Kidney (tissue), 14 donors: ENCODE data around the gene MLST8. TPM values are rescaled to one million over a fixed set of nuclear protein-coding genes. Genes with fewer than 3 reads are reported as not detected.

Source experiments
- DNase-seq, 5 donors: peaks; one replicate each; pipeline ENCODE4 v3.0.0-alpha.2; 2013 to 2020
- FAIRE-seq: peaks from 2 replicates; lab custom pipeline; 2012; peaks lifted over from hg19 to GRCh38; lab: Jason Lieb, UNC
- H3K27ac ChIP-seq, 2 donors: one replicate each; pipeline ENCODE4 v1.7.0; 2013; ENCODE audit warnings: low read depth in 2 of 2, low read length in 2 of 2, inconsistent platforms in 1 of 2
- H3K27me3 ChIP-seq: one replicate; pipeline ENCODE4 v1.7.1; 2013; ENCODE audit warnings: low read length, inconsistent platforms; ENCODE audit not compliant: control insufficient read depth, insufficient read depth
- H3K36me3 ChIP-seq, 3 donors: one replicate each; pipeline versions ENCODE4 v1.7.0 to v1.7.1; 2013; ENCODE audit warnings: low read length in 3 of 3, control low read depth in 1 of 3, inconsistent platforms in 1 of 3; ENCODE audit not compliant: insufficient read depth in 3 of 3, control insufficient read depth in 2 of 3
- H3K4me1 ChIP-seq, 3 donors: one replicate each; pipeline versions ENCODE4 v1.7.0 to v1.7.1; 2013; ENCODE audit warnings: low read length in 3 of 3, inconsistent platforms in 1 of 3, low read depth in 1 of 3; ENCODE audit not compliant: control insufficient read depth in 2 of 3, insufficient read depth in 2 of 3
- H3K4me3 ChIP-seq, 3 donors: one replicate each; pipeline versions ENCODE4 v1.7.0 to v1.8.1; 2013; ENCODE audit warnings: low read length in 3 of 3, control low read depth in 1 of 3, inconsistent platforms in 1 of 3
- H3K9ac ChIP-seq, 3 donors: one replicate each; pipeline versions ENCODE4 v1.7.0 to v1.7.1; 2013; ENCODE audit warnings: low read length in 3 of 3, control low read depth in 1 of 3, inconsistent platforms in 1 of 3
- H3K9me3 ChIP-seq, 3 donors: one replicate each; pipeline versions ENCODE4 v1.7.0 to v1.7.1; 2013; ENCODE audit warnings: low read length in 3 of 3, control low read depth in 1 of 3, inconsistent platforms in 1 of 3; ENCODE audit not compliant: control insufficient read depth in 2 of 3, insufficient read depth in 1 of 3
- intact Hi-C: fragments of 100-400 bp; cut with DNase I; formaldehyde crosslinking; loops from one replicate; pipeline ENCODE4 v1.11.1; 2022
- polyA plus RNA-seq: library from polyadenylated mRNA; stranded (reverse); fragments of 350-450 nt; fragmentation: Illumina TruSeq; extraction: RNeasy Lipid Tissue Mini Kit (QIAGEN cat#74804); gene quantifications from one replicate; pipeline ENCODE4 v1.2.3, GENCODE V29; 2014; ENCODE audit warnings: low read depth, low replicate concordance; ENCODE audit not compliant: insufficient read depth
- total RNA-seq: library from RNA; stranded (reverse); fragmentation: NEBNext Ultra II Directional; extraction: Animal tissue kit (Norgen Biotek cat#: 25700); gene quantifications from one replicate; pipeline ENCODE4 v1.2.1, GENCODE V29; 2021
- TF ChIP-seq, protein P1 (sequence below): IDR thresholded peaks from 3 replicates; pipeline ENCODE4 v1.5.1; 2012; ENCODE audit warnings: mild to moderate bottlenecking, moderate library complexity, borderline replicate concordance; ENCODE audit not compliant: insufficient read depth; ENCODE audit errors: extremely low read depth
- donor health status: control.
- donor health status: control.
- donor health status: control.
- donor health status: control.
- donor health status: control.
- donor health status: DM: yes; HTN: yes; CAD: no.
- donor health status: Normal renal cell carcinoma (clear cell type).

The MLST8 gene
- total and polyA plus RNA-seq, 2 donors from 2014 or later = 34.0 to 63.3 TPM

DNA sequence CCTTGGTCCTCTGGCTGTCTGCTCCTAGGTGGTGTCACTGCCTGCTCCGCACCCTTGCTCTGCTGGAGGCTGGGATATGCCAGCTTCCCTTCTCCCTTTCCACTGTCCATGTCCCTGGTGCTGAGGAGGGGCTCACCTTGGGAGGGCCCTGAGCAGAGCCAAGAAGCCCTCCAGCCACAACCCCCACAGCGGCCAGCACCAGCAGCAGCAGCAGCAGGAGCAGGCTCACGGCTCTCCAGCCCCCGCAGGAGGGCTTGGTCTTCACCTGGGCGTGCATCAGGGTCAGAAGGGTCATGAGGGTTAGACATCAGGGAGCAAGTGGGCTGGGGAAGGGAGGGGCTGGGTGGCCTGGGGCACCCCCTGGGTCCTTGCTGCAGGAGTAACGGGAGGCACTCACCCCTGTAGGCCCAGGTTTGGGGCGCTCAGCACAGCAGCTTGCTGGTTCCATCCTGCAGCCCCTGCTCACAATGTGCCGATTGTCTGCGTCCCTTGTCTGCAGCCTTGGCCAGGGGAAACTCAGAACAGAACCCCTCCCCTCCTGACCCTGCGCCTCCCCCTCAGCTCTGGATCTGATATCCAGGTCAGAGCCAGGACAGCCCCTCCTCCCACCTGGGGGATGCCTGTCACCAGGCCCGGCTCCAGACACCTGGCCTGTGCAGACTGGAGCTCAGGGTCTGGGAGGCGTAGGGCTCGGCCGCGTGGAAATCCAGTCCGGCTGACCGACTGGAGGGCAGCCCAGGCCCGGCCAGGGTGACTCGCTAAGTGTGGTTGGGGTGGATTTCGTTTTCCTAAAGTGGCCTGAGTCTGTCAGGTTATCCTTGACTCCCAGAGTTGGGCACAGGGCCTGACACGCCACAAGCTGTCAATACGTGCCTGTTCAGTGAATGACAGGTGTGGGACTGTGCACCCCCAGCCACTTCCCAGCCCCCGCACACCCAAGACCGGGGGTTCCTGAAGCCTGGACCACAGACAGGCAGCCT, 5.4 kb downstream of the MLST8 start, which contains the start of gene BRICD5:
Gene BRICD5 (minus strand): TSS at position 478 of the 980 bp plus-strand sequence. CDS start 30 bp downstream, at position 448.
- FAIRE-seq = no peak
- Histone ChIP-seq H3K4me3 (no peak within 1 kb of the TSS), H3K27ac (no peak within 1 kb of the TSS), H3K36me3 (peaks cover 0 to 4% (median 0%) of the 10 kb centered on the region in 3 donors), H3K27me3 (no peaks in the 10 kb centered on the region), H3K9ac (no peak within 1 kb of the TSS), H3K4me1 (peaks cover 0 to 37% (median 19%) of the 10 kb centered on the region in 3 donors), H3K9me3 (no peaks in the 10 kb centered on the region)
- peak in 4 of 5 donors; percentile 41 to 70 (median 53) for DNase-seq
- TF ChIP-seq, protein P1, sequence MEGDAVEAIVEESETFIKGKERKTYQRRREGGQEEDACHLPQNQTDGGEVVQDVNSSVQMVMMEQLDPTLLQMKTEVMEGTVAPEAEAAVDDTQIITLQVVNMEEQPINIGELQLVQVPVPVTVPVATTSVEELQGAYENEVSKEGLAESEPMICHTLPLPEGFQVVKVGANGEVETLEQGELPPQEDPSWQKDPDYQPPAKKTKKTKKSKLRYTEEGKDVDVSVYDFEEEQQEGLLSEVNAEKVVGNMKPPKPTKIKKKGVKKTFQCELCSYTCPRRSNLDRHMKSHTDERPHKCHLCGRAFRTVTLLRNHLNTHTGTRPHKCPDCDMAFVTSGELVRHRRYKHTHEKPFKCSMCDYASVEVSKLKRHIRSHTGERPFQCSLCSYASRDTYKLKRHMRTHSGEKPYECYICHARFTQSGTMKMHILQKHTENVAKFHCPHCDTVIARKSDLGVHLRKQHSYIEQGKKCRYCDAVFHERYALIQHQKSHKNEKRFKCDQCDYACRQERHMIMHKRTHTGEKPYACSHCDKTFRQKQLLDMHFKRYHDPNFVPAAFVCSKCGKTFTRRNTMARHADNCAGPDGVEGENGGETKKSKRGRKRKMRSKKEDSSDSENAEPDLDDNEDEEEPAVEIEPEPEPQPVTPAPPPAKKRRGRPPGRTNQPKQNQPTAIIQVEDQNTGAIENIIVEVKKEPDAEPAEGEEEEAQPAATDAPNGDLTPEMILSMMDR = no peak
- intact Hi-C loops = no loop called here

DNA sequence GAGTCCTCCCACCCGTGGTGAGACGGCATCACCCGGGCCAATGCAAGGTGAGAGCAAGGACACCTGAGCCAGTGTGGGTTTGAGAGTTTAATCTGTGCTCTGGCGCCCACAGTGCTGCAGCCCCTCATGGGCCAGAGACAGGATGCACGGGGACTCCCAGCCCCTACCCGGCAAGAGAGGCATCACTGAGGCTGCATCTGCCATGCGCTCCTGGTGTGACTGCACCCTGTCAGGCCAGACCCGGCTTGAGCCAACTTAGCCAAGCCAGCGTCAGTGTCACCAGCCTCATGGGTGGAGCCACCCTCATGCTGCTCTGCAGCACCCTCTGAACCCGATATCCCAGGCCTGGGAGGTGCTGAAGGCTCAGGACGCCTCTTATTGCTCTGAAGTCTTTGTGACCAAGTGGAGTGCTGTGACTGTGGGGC, 6.7 kb downstream of the MLST8 start:
- no peak overlapping the region for H3K9ac ChIP-seq
- H3K4me3 ChIP-seq = no peak overlapping the region
- H3K9me3 ChIP-seq = no peaks in the 10 kb centered on the region
- peaks cover 0 to 27% (median 15%) of the 10 kb centered on the region in 3 donors for H3K4me1 ChIP-seq
- DNase-seq = peak in 1 of 5 donors; percentile 65
- intact Hi-C loops = no loop called here
- TF ChIP-seq, protein P1 = no peak
- peaks cover 0 to 4% (median 0%) of the 10 kb centered on the region in 3 donors for H3K36me3 ChIP-seq
- FAIRE-seq = no peak
- peak overlapping the region in 1 of 2 donors; percentile 48 for H3K27ac ChIP-seq
- H3K27me3 ChIP-seq = no peaks in the 10 kb centered on the region

DNA sequence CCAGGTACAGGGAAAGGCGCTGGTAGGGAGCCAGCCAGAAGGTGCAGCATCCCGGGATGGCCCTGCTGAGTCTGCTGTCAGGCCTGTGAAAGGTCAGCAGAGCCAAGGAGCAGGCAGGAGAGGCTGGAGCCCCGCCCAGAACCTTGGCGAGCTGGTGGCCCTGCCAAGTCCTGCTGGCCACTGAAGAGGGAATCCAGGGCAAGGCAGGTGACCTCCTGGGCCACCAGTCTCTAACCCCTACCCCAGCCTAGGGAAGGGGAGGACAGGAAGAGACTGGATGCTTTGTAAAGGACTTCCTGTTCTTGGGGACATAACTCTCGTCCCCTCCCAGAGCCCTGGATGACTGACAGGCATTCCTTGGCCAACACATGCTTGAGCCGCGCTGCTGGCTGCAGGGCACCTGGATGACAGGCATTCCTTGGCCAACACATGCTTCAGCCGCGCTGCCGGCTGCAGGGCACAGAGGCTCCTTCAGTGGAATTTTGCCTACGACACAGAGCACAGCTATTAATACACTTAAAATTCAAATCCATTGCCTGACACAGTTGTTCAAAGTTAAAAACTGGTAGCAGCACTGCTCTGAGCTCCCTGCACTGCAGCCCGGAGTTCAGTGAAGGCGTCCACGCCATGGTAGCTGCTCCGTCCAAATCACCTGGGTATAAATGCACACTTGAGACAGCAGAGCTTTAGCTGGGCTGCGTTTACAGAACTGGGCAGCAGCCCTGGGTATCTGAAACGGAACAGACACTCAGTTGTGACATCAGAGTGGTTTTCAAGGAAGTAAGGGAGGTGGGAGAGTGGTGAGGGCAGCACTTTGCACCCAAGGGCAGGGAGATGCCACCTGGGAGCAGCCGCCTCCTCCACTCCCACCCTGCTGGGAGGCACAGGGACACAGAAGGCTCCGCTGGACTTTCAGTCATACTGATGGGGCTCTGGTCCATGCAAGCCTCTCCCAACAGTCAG, 7.4 kb downstream of the MLST8 start:
- Histone ChIP-seq H3K27ac (peak overlapping the region; percentile 10 to 48), H3K27me3 (no peaks in the 10 kb centered on the region), H3K9ac (peak overlapping the region in 2 of 3 donors; percentile 5 to 44), H3K4me3 (peak overlapping the region in 1 of 3 donors; percentile 73), H3K9me3 (no peaks in the 10 kb centered on the region), H3K4me1 (peaks cover 0 to 25% (median 15%) of the 10 kb centered on the region in 3 donors), H3K36me3 (peaks cover 0 to 4% (median 0%) of the 10 kb centered on the region in 3 donors)
- FAIRE-seq (no peak), DNase-seq (peak in 1 of 5 donors; percentile 80)
- intact Hi-C loops = no loop called here
- TF ChIP-seq, protein P1 = no peak
